ENCODE measurements around the gene SBNO2.

SBNO2 gene

DNA sequence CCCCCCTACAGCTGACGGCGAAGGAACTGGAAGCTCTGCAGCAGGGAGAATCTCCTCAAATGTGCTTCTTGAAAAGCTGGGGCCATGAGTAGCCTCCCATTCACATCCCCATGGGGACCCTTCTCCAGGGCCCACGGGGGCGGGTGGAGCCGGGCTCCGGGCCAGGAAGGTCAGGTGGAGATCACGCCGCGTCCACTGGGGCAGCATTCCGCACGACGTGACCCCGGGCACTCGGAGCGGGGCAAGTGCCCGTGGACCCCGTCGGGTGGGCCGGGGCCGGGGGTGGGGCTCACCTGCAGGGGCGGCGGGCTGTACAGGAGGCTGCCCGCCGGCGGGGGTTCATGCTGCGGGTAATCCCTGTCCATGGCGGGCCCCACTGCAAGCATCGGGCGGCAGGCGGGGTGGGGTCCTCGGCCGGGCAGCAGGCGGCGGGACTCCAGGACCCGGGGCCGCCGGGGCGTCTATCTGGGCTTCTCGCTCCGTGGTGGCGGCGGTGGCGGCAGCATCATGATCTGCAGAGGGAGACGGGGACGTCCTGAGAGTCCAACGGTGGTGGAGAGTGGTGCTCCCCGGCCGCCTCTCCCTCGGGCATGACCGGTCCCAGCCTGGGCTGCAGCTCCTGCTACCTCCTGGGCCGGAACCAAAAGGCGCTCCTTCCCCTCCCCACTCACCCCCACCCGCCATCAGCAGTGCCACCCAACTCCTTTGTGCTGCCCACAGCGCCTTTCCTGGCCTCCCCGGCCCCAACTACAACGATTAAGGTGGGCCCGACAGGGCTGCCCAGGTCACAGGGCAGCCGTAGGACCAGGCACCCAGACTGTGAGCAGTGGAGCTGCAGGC, 20.0 kb downstream of the SBNO2 start:
- DNase-seq: no peak

DNA sequence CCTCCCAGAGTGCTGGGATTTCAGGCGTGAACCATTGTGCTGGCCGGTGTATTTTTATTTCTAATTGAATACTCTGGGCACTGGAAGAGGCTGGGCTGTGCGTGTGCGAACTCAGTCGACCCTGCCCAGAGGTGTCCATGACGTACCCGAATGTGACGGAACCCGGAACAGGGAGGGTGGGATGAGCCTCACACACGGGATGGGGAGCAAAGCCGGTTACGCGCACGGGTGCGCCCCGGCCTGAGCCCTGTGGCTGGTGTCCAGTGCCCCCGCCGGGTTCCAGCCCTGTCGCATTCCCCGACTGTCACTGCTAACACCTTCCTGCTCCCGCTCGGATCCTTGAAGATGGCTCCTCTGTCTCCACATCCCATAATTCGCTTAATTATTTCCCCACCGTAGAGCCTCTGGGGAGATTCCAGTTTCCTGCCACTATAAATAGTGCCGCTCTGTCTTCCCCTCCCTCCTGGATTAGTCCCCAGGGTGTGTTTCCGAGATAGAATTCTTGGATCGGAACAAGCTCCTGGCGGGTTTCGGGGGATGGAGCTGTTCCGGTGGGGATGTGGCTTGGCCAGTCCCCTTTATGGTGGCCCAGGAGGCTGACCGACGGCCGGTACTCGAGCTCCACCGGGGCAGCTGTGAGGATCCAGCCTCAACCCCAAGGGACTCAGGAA, 22.0 kb downstream of the SBNO2 start:
- no peak for DNase-seq

- no peak for DNase-seq
Observed at GRCh38 chr19:1151037-1151724, 22.9 kb downstream of the SBNO2 start.

DNA sequence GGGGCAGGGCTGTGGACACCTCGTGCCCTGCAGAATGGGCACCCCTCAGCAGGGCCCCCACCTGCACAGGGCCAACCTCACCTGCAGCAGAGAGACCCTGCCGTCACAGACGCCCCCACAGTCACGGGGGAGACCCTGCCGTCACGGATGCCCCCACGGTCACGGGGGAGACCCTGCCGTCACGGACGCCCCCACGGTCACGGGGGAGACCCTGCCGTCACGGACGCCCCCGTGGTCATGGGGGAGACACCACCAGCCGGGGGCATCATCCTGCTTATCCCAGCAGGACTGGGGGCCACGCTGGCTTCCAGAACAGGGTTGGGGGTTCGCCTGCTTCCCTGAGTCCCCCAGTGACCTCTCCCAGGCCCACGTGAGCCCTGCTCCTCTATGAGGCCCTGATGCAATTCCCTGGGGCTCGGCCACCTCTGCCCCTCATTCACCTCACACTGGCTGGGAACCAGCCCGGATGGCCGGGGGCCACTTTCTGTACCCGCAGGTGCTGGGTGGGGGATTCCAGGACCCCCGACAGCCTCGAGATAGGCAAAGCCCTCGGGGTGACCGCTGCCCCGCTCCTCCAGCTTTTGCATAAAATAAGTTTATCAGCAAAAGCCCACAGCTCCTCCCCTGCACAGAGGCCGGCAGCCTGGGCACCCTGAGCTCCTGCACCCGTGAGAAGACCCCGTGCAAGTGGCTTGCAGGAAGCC, 23.6 kb downstream of the SBNO2 start:
- no peak for DNase-seq

DNA sequence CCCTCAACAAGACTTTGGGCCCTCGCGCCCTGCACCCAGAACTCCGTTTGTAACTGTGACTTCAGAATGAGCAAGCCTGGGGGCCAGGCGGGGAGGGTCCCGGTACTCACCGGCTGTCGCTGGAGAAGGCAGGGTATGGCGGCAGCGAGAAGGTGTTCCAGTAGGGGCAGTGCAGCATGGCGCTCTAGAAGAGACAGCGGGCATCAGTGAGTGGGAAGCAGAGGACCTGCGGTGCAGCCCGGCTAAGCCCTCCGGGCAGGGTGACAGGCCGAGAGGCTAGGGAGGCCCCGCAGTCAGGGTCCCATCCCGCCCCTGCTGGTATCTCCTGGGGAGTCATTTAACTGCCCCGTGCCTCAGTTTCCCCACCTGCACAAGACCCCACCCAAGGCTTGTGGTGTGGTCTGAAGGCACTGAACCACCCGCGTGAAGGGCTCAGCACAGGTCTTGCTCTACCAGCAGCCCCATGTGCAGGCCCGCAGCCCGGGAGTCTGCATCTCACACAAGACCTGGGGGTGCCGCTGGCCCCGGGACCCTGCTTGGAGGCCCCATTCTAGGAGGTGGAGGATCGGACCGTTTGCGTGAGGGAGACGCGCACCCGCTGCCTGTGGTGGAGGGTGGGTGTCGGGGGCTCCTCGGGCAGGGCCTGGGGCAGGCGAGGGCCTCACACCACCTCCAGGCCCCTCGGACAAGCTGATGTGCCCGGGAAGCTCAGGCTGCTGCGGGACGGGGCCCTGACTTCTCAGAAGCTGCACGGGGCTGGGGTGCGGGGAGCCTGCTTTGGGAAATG, 24.6 kb downstream of the SBNO2 start:
- no peak for DNase-seq

- DNase-seq: no peak
Observed at GRCh38 chr19:1147934-1148549, 26.0 kb downstream of the SBNO2 start.

DNA sequence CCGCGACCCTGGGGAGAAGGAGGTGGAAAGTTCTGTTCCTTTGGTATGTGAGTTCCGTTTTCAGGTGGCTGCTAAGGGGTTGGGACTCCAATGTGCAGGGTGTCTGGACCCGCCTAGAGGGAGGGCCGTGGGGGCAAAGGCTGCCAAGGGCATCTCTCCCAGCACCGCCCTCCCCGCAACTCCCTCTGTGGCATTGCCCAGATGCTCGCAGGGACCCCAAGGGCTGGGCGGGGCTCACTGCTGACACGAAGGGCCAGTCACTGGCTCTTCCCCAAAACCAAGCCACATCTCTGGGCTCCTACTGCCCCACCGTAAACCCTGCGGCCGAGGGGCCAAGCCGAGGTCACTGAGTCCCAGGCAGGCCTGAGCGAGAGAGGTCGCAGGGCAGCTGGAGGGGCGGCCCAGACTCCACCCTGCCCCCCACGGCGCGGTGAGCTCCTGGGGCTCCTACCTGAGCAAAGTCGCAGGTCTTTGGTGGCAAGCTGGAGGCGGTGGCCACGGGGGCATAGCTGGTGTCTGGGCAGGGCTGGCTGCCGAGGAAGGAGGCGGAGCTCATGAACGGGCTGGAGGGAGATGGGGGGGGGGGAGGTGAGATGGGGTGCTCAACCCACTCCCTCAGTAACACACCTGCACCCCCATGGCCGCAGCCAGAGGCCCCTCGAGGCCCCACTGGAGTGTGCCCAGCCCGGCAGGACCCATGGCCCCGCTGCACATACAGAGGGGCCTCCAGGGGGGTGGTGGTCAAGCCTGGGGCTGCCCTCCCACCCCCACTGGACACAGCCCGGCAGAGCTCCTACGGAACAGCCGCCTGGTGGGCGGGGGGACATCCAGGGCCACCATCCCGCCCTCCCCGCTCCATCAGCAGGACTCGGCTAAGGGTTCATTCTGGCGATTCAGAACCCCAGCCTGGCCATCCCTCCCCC, 26.9 kb downstream of the SBNO2 start:
- no peak for DNase-seq

GRCh38 chr19:1146412-1146699, 27.7 kb downstream of the SBNO2 start:
- DNase-seq: no peak

DNA sequence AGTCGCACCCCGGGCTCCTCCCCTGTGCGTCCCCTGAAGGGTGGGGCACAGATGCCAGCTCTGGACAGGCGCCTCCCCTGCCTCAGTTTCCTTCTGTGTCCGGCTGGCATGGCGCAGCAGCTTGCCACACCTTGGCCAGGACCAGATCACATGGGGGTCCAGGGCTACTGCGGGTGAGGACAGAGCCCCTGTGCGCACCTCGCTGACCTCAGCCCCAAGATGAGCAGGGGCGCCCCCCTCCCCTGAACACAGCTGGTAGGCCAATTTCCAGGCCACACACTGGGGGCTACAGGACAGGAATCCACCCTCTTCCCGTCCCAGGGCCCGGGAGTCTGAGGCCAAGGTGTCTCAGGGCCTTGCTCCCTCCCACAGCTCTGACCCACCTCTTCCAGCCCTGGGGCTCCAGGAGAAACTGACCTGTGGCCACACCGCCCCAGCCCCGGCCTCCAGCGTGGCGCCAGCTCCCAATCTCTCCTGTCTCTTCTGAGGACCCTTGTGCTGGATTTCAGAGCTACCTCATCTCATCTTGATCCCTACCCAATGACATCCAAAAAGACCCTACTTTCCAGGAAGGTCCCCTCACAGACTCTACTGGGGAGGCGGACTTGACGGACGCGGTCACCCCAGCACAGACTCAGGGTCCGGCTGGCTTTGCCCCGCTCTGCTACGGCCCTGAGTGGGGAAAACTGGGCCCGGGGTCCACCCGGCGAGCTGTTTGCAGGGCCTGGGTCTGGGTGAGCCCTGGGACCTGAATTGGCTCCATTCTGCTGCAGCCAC, 28.2 kb downstream of the SBNO2 start:
- DNase-seq: no peak

DNA sequence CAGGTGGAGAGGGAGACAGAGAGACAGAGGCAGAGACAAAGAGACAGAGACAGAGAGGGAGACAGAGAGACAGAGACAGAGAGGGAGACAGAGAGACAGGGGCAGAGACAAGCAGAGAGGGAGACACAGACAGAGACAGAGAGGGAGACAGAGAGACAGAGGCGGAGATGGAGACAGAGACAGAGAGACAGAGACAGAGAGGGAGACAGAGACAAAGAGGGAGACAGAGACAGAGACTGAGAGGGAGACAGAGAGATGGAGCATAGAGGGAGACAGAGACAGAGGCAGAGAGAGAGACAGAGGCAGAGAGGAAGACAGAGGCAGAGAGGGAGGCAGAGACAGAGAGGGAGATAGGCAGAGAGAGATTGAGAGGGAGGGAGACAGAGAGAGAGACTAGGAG, 29.3 kb downstream of the SBNO2 start:
- no peak for DNase-seq

- DNase-seq: no peak
Observed at GRCh38 chr19:1143828-1144399, 30.2 kb downstream of the SBNO2 start.

DNA sequence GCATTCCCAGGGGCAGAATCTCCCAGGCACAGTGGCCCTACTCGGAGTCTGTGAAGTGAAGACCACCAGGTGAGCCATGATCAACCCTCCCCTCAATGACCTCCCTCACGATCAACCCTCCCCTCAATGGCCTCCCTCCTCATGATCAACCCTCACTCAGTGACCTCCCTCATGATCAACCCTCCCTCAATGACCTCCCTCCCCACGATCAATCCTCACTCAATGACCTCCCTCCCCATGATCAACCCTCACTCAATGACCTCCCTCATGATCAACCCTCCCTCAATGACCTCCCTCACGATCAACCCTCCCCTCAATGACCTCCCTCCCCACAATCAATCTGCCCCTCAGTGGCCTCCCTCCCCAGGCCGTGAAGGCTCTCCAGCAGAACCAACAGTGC, 32.1 kb downstream of the SBNO2 start:
- no peak for DNase-seq

GRCh38 chr19:1140272-1141027, 33.6 kb downstream of the SBNO2 start:
- no peak for DNase-seq

DNA sequence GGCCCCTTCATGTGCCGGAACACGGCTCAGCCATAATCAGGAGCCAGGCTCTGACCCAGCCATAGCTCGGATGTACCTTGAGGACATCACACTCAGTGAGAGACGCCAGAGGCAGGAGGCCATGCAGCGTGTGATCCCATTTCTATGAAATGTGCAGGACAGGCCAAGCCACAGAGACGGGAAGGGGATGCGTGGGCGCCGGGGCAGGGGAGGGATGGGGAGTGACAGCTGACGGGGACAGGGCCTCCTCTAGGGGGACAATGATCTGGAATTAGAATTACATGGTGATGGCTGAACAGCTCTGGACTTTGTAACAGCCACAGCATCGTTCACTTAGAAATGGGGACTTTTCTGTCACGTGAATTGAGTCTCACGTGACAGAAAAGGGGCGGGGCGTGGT, 34.9 kb downstream of the SBNO2 start:
- DNase-seq: no peak

DNA sequence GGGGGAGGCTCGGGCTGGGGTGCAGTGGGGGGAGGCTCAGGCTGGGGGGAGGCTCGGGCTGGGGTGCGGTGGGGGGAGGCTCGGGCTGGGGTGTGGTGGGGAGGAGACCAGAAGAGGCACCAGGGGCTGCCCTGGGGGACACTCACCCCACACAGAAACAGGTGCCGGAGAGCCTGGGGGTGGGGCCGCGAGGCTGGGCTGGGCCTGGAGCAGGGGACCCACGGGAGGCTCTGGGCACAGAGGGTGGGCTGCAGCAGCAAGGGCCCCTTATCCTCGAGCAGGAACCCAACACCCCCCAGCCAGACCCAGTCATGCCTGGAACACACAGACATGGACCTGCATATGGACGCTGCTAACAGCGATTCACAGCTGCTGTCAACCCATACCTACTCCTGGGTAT, 35.9 kb downstream of the SBNO2 start:
- DNase-seq: no peak

DNA sequence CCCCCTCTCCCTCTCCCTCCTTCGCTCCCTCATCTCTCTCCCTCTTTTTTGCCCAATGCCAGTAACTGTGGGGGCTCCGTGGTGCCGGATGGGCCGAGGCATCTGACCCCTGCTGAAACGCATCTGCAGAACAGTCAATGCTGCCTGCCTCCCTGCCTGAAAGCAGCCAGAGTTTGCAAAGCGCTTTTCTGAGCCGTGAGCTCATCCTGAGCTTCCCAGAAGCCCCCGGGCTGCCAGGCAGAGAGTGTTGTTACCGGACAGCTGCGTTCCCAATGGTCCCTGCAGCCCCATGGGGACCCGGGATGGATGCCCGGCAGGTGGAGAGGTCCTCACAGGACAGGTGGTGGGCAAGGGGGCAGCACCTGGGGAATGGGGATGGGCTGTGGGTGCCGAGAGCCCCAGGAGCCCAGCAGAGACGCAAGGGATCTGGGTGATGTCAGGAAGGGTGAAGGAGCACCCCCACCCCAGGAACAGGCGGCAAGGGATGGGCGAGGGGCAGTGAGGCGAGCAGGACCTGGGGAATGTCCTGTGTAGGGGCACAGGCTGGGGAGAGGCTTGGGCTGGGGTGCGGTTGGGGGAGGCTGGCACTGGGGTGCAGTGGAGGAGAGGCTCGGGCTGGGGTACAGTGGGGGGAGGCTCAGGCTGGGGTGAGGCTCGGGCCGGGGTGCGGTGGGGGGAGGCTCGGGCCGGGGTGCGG, 37.3 kb downstream of the SBNO2 start:
- DNase-seq: no peak

- DNase-seq: no peak
Observed at GRCh38 chr19:1136201-1136600, 37.9 kb downstream of the SBNO2 start.

- DNase-seq: no peak
Observed at GRCh38 chr19:1135454-1135853, 38.6 kb downstream of the SBNO2 start.

DNA sequence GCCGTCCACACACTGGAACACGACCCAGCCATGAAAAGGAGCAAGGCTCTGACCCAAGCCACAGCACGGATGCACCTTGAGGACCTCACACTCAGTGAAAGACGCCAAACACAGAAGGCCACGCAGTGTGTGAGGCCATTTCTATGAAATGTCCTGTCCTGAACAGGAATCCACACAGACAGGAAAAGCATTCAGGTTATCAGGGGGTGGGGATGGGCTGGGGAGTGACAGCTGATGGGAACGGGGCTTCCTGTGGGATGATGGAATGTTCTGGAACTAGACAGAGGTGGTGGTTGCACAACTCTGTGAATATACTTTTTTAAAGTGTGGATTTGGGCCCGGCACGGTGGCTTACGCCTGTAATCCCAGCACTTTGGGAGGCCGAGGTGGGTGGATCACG, 39.6 kb downstream of the SBNO2 start:
- no peak for DNase-seq

Measured in hematopoietic multipotent progenitor cell treated with erythropoietin and hydrocortisone succinate and interleukin-3 and kit ligand, for 8 days (in vitro differentiated cells).